ENCODE data around the gene MAST3. TPM values are rescaled to one million over a fixed set of nuclear protein-coding genes. Genes with fewer than 3 reads are reported as not detected.

Gene MAST3
- polyA plus RNA-seq, 4 donors, result 4.2 to 8.3 (median 4.9) TPM

Other genes starting within 250 kb of the MAST3 start
- gene JAK3, start 249.8 kb upstream of the MAST3 start, polyA plus RNA-seq (ENCODE audit: insufficient read length in 4 of 4), result 1 to 10 TPM; 2.3 to 4.4 (median 3.3) TPM
- 1,000 to 10,000 TPM in 1 of 4 donors, 100 to 1,000 TPM in 3; 828 to 1,246 (median 866) TPM for gene RPL18A, start 237.9 kb upstream of the MAST3 start, polyA plus RNA-seq (ENCODE audit: insufficient read length in 4 of 4)
- gene SLC5A5, start 225.8 kb upstream of the MAST3 start, polyA plus RNA-seq (ENCODE audit: insufficient read length in 4 of 4), result under 1 TPM in 2 of 4 donors, not detected in 2; 0.06 to 0.08 TPM
- 10 to 100 TPM; 42.7 to 85.4 (median 54.5) TPM for gene CCDC124, start 164.8 kb upstream of the MAST3 start, polyA plus RNA-seq (ENCODE audit: insufficient read length in 4 of 4)
- gene KCNN1, start 130.7 kb upstream of the MAST3 start, polyA plus RNA-seq (ENCODE audit: insufficient read length in 4 of 4), result 1 to 10 TPM; 3.6 to 7.3 (median 5.4) TPM
- gene ARRDC2, start 89.6 kb upstream of the MAST3 start, polyA plus RNA-seq (ENCODE audit: insufficient read length in 4 of 4), result 1 to 10 TPM; 3.8 to 5.5 (median 4.8) TPM
- gene IL12RB1, start 10.8 kb upstream of the MAST3 start, polyA plus RNA-seq (ENCODE audit: insufficient read length in 4 of 4), result under 1 TPM; 0.09 to 0.47 (median 0.24) TPM
- 10 to 100 TPM; 23.8 to 33.9 (median 29.9) TPM for gene PIK3R2, start 55.4 kb downstream of the MAST3 start, polyA plus RNA-seq (ENCODE audit: insufficient read length in 4 of 4)
- gene IFI30, start 76.0 kb downstream of the MAST3 start, polyA plus RNA-seq (ENCODE audit: insufficient read length in 4 of 4), result 10 to 100 TPM in 3 of 4 donors, 1 to 10 TPM in 1; 5.6 to 18.0 (median 12.1) TPM
- 10 to 100 TPM in 1 of 4 donors, 1 to 10 TPM in 3; 5.3 to 11.2 (median 9.2) TPM for gene MPV17L2, start 95.4 kb downstream of the MAST3 start, polyA plus RNA-seq (ENCODE audit: insufficient read length in 4 of 4)
- 1 to 10 TPM; 4.6 to 5.3 (median 5.0) TPM for gene RAB3A, start 106.3 kb downstream of the MAST3 start, polyA plus RNA-seq (ENCODE audit: insufficient read length in 4 of 4)
- 1 to 10 TPM in 1 of 4 donors, under 1 TPM in 3; 0.25 to 1.4 (median 0.68) TPM for gene PDE4C, start 128.7 kb downstream of the MAST3 start, polyA plus RNA-seq (ENCODE audit: insufficient read length in 4 of 4)
- gene IQCN, start 176.7 kb downstream of the MAST3 start, polyA plus RNA-seq (ENCODE audit: insufficient read length in 4 of 4), result 10 to 100 TPM in 1 of 4 donors, 1 to 10 TPM in 3; 5.0 to 13.4 (median 6.7) TPM
- gene JUND, start 183.8 kb downstream of the MAST3 start, polyA plus RNA-seq (ENCODE audit: insufficient read length in 4 of 4), result 100 to 1,000 TPM in 2 of 4 donors, 10 to 100 TPM in 2; 57.4 to 363 (median 84.8) TPM
- gene LSM4, start 225.3 kb downstream of the MAST3 start, polyA plus RNA-seq (ENCODE audit: insufficient read length in 4 of 4), result 100 to 1,000 TPM in 1 of 4 donors, 10 to 100 TPM in 3; 58.7 to 105 (median 86.2) TPM
- gene PGPEP1, start 242.8 kb downstream of the MAST3 start, polyA plus RNA-seq (ENCODE audit: insufficient read length in 4 of 4), result 10 to 100 TPM; 15.5 to 26.2 (median 25.8) TPM